GM23248 (cell line): ENCODE measurements around the gene GJB1. TPM values are rescaled to one million over a fixed set of nuclear protein-coding genes. Genes with fewer than 3 reads are reported as not detected.

Source experiments
- DNase-seq: peaks from one replicate; pipeline ENCODE4 v3.0.0-alpha.2; 2015
- H2AFZ ChIP-seq: fragments of 200-600 bp; sonication (generic); 2 replicates; pipeline ENCODE4 v1.6.1; 2016; ENCODE audit warnings: antibody characterized with exemption
- H3F3A ChIP-seq: fragments of 200-600 bp; sonication (generic); 2 replicates; pipeline ENCODE4 v1.6.1; 2016; ENCODE audit warnings: mild to moderate bottlenecking, antibody characterized with exemption, mixed run types; ENCODE audit not compliant: insufficient read depth
- H3K27ac ChIP-seq: fragments of 200-600 bp; sonication (generic); 2 replicates; pipeline ENCODE4 v1.5.1; 2016; ENCODE audit warnings: mild to moderate bottlenecking
- H3K27me3 ChIP-seq: fragments of 200-600 bp; sonication (generic); replicated peaks from 2 replicates; pipeline ENCODE4 v1.6.1; 2016; ENCODE audit warnings: mild to moderate bottlenecking; ENCODE audit not compliant: insufficient read depth
- H3K36me3 ChIP-seq: fragments of 200-600 bp; sonication (generic); 2 replicates; pipeline ENCODE4 v1.6.1; 2016; ENCODE audit warnings: low read depth, mild to moderate bottlenecking
- H3K4me1 ChIP-seq: fragments of 200-600 bp; sonication (generic); 2 replicates; pipeline ENCODE4 v1.6.1; 2016; ENCODE audit warnings: mild to moderate bottlenecking; ENCODE audit not compliant: insufficient read depth
- H3K4me2 ChIP-seq: fragments of 200-600 bp; sonication (generic); one replicate; pipeline ENCODE4 v1.6.1; 2016; ENCODE audit warnings: mild to moderate bottlenecking; ENCODE audit not compliant: unreplicated experiment
- H3K4me3 ChIP-seq: fragments of 200-600 bp; sonication (generic); 2 replicates; pipeline ENCODE4 v1.5.1; 2016; ENCODE audit warnings: mild to moderate bottlenecking
- H3K79me2 ChIP-seq: fragments of 200-600 bp; sonication (generic); 2 replicates; pipeline ENCODE4 v1.6.1; 2016; ENCODE audit warnings: mild to moderate bottlenecking; ENCODE audit not compliant: insufficient read depth
- H3K9ac ChIP-seq: fragments of 200-600 bp; sonication (generic); 2 replicates; pipeline ENCODE4 v1.6.1; 2016; ENCODE audit warnings: mild to moderate bottlenecking
- H3K9me2 ChIP-seq: fragments of 200-600 bp; sonication (generic); 2 replicates; pipeline ENCODE4 v1.6.1; 2016; ENCODE audit warnings: mixed run types, mild to moderate bottlenecking, moderate library complexity; ENCODE audit not compliant: insufficient read depth
- H3K9me3 ChIP-seq: fragments of 200-600 bp; sonication (generic); one replicate; pipeline ENCODE4 v1.6.1; 2017; ENCODE audit warnings: low read depth
- H4K20me1 ChIP-seq: fragments of 200-600 bp; sonication (generic); 2 replicates; pipeline ENCODE4 v1.6.0; 2016; ENCODE audit not compliant: insufficient read depth
- EZH2 ChIP-seq: fragments of 200-600 bp; sonication (generic); IDR thresholded peaks from 2 replicates; pipeline ENCODE4 v1.6.1; 2018; ENCODE audit warnings: antibody characterized with exemption, mild to moderate bottlenecking; ENCODE audit not compliant: insufficient read depth, poor library complexity, severe bottlenecking
- EZH2phosphoT487 ChIP-seq: fragments of 200-600 bp; sonication (generic); IDR thresholded peaks from 2 replicates; pipeline ENCODE4 v1.6.1; 2018; ENCODE audit warnings: antibody characterized with exemption, moderate library complexity, mild to moderate bottlenecking, low read depth; ENCODE audit not compliant: insufficient read depth
- WGBS, 2 experiments: methylation state at CpG; one replicate each; pipeline ENCODE4 v1.1.6; 2015 to 2017; ENCODE audit warnings: low lambda C conversion rate in 2 of 2, low coverage in 1 of 2; ENCODE audit errors: missing lambda C conversion rate in 2 of 2; 5-methylcytosine and 5-hydroxymethylcytosine counted together
- in situ Hi-C: fragments of 300-500 bp; cut with MboI; formaldehyde crosslinking; loops from 2 replicates; pipeline ENCODE4 v1.15.0; 2020
- polyA plus RNA-seq: library from polyadenylated mRNA; unstranded; fragments of >200 nt; fragmentation: Nextera tagmentation; extraction: Ambion mirVana; gene quantifications from 2 replicates; pipeline ENCODE4 v1.2.1, GENCODE V29; 2016
- total RNA-seq: library from RNA; depleted of rRNA; stranded (reverse); fragments of >200 nt; shearing (Covaris generic); gene quantifications from 2 replicates; pipeline ENCODE4 v1.2.3, GENCODE V29; 2014

GJB1 gene
- total and polyA plus RNA-seq, 2 experiments from 2014 or later, result not detected

DNA sequence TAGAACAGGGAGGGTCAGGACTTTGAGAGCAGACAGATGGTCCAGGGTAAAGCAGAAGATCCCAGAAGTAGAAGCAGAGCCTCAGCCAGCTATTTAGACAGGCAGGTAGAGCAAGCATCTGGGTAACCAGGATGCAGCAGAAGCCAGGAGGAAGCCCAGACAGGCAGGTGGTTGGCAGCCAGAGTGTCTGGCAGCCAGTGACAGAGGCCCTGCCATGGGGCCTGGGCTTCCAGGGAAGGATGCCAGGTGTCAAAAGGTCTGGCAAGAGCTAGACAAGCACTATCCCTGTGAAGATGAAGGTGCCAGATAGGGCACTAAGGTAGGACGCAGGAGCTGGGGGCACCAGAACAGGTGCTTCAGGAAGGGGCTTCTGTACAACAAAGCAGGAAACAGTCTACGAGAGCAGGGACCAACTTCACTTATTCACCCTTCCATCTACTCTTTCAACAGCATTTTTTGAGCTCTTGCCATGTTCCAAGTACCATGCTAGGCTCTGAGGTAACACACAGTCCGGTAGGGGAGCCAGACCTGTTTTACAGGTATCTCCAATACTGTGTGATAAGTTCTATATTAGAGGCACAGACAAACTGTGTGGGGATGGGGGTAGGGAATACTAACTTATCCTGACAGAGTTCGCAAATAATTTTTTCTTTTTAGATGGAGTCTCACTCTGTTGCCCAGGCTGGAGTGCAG, 38.1 kb upstream of the GJB1 start:
- in situ Hi-C loops, result loop anchor here (25.0 kb wide), 1 partner anchor 423 kb away; no protein-coding TSS in a partner anchor
- H3K9ac ChIP-seq, result no peak overlapping the region
- TF ChIP-seq EZH2 (no peak), EZH2phosphoT487 (no peak)
- no peaks in the 10 kb centered on the region for H3K9me2 ChIP-seq
- no peaks in the 10 kb centered on the region for H3K9me3 ChIP-seq
- H3F3A ChIP-seq, result no peaks in the 10 kb centered on the region
- no peak overlapping the region for H3K4me2 ChIP-seq
- H3K4me3 ChIP-seq, result no peak overlapping the region
- no peaks in the 10 kb centered on the region for H3K27me3 ChIP-seq
- H3K79me2 ChIP-seq, result no peaks in the 10 kb centered on the region
- no peaks in the 10 kb centered on the region for H3K36me3 ChIP-seq
- no peak overlapping the region for H2AFZ ChIP-seq
- WGBS, 2 experiments, result 75 to 76% methylated on average over 3 to 4 of the region's 4 CpGs
- no peak overlapping the region for H3K27ac ChIP-seq
- DNase-seq, result no peak
- H4K20me1 ChIP-seq, result no peaks in the 10 kb centered on the region
- H3K4me1 ChIP-seq, result peaks cover 3% of the 10 kb centered on the region; the same call in 1 of the 2 replicates

- Histone ChIP-seq H3K9me3 (no peaks in the 10 kb centered on the region), H3K9me2 (no peaks in the 10 kb centered on the region), H3K4me1 (no peaks in the 10 kb centered on the region), H3K4me2 (no peak overlapping the region), H3K9ac (no peak overlapping the region), H3F3A (no peaks in the 10 kb centered on the region), H3K27me3 (no peaks in the 10 kb centered on the region), H4K20me1 (no peaks in the 10 kb centered on the region), H3K36me3 (no peaks in the 10 kb centered on the region), H3K79me2 (no peaks in the 10 kb centered on the region), H3K27ac (no peak overlapping the region), H3K4me3 (no peak overlapping the region), H2AFZ (no peak overlapping the region)
- TF ChIP-seq EZH2phosphoT487, result no peak
- TF ChIP-seq EZH2, result no peak
- DNase-seq, result no peak
- in situ Hi-C loops, result loop anchor here (25.0 kb wide), 1 partner anchor 429 kb away; no protein-coding TSS in a partner anchor
These were observed 31.8 kb upstream of the GJB1 start for GRCh38 chrX:71191248-71191647.

DNA sequence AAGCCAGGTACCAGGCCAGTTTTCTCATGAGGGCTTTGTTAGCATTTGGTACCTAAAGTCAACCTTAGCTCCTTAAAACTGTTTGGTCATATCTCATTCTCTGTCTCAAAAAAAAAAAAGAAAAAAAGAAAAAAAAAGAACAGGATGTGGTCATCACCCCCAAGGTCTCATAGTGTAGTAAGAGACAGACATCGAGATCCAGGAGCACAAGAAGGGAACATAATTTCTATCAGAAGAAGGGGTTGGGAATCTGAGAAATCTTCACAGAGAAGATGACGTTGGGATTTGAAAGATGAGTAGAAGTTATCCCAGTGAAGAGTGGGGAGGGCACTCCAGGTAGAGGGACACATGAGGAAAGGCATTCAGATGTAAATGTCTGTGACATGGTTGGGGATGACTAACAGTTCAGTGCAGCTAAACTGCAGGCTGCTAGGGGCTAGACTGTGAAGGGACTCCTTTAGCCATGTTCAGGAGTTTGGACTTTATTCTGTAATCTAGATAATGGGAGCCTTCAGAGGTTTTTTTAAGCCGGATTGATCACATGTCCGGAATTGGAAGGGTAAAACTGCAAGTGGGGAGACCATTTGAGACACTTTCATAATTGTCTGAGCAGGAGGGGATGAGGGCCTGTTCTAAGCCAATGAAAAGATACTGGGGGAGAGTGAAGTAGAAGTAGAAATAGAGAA, 26.9 kb upstream of the GJB1 start:
- Histone ChIP-seq H3K27me3 (no peaks in the 10 kb centered on the region), H4K20me1 (no peaks in the 10 kb centered on the region), H3K36me3 (no peaks in the 10 kb centered on the region), H3K4me1 (no peaks in the 10 kb centered on the region), H3K4me2 (no peak overlapping the region), H3K27ac (no peak overlapping the region), H3F3A (no peaks in the 10 kb centered on the region), H3K9me2 (no peaks in the 10 kb centered on the region), H3K79me2 (no peaks in the 10 kb centered on the region), H2AFZ (no peak overlapping the region), H3K4me3 (no peak overlapping the region), H3K9ac (no peak overlapping the region), H3K9me3 (no peaks in the 10 kb centered on the region)
- 59 to 64% methylated on average over 4 of the region's 4 CpGs for WGBS, 2 experiments
- DNase-seq, result no peak
- in situ Hi-C loops, result loop anchor here (25.0 kb wide), 1 partner anchor 434 kb away; no protein-coding TSS in a partner anchor
- TF ChIP-seq EZH2, result no peak
- TF ChIP-seq EZH2phosphoT487, result no peak

DNA sequence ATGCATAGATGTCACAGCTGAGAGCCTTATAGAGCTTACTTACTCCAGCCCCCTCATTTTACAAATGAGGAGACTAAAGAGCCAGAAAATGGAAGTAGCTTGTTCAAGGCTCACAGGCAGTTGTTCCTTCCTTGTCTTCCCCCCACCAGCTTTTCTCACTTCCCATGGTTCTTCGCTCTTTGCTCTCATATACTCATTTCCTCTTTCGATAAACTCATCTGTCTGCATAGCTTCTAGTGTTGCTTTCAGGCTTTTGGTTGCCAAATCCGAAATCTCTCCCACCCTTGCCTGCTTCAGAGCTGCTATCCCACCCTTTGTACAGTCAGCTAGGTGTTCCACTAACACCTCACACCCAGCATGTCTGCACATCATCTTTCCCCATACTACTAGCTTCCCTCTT, 25.0 kb upstream of the GJB1 start:
- Histone ChIP-seq H3K4me1 (no peaks in the 10 kb centered on the region), H3K27me3 (no peaks in the 10 kb centered on the region), H3K4me2 (no peak overlapping the region), H3K27ac (no peak overlapping the region), H3K4me3 (no peak overlapping the region), H3F3A (no peaks in the 10 kb centered on the region), H3K9me3 (no peaks in the 10 kb centered on the region), H4K20me1 (no peaks in the 10 kb centered on the region), H3K36me3 (no peaks in the 10 kb centered on the region), H3K79me2 (no peaks in the 10 kb centered on the region), H3K9ac (no peak overlapping the region), H2AFZ (no peak overlapping the region), H3K9me2 (no peaks in the 10 kb centered on the region)
- TF ChIP-seq EZH2phosphoT487, result no peak
- WGBS, 2 experiments, result 74 to 86% methylated on average over 3 of the region's 3 CpGs
- DNase-seq, result no peak
- in situ Hi-C loops, result loop anchor here (25.0 kb wide), 1 partner anchor 436 kb away; no protein-coding TSS in a partner anchor
